ENCODE data around the gene PRCC. TPM values are rescaled to one million over a fixed set of nuclear protein-coding genes. Genes with fewer than 3 reads are reported as not detected.

Gene PRCC, protein sequence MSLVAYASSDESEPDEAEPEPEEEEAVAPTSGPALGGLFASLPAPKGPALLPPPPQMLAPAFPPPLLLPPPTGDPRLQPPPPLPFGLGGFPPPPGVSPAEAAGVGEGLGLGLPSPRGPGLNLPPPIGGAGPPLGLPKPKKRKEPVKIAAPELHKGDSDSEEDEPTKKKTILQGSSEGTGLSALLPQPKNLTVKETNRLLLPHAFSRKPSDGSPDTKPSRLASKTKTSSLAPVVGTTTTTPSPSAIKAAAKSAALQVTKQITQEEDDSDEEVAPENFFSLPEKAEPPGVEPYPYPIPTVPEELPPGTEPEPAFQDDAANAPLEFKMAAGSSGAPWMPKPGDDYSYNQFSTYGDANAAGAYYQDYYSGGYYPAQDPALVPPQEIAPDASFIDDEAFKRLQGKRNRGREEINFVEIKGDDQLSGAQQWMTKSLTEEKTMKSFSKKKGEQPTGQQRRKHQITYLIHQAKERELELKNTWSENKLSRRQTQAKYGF
- total RNA-seq (2014; rRNA removed; shearing (Covaris generic)): 45.4 and 51.1 TPM in 2 replicates

GRCh38 chr1:156767101-156767878 is at the start of gene PRCC:
TSS of gene PRCC (plus strand) at chr1:156767535. CDS start at chr1:156767772, 237 bp downstream.
- peak; percentile 100 for DNase-seq (ENCODE audit: low spot score)
- in situ Hi-C loops (cut with HindIII; ENCODE audit: low sequenced_read_pairs): no loop called here

- in situ Hi-C loops (cut with HindIII; ENCODE audit: low sequenced_read_pairs): no loop called here
- no peak for DNase-seq (ENCODE audit: low spot score)
Observed at GRCh38 chr1:156721131-156721530, 46.2 kb upstream of the PRCC start.

GRCh38 chr1:156721535-156721934 is 45.8 kb upstream of the PRCC start:
- no peak for DNase-seq (ENCODE audit: low spot score)
- in situ Hi-C loops (cut with HindIII; ENCODE audit: low sequenced_read_pairs): no loop called here

- in situ Hi-C loops (cut with HindIII; ENCODE audit: low sequenced_read_pairs): no loop called here
Observed at GRCh38 chr1:156725683-156726280, 41.6 kb upstream of the PRCC start.

DNA sequence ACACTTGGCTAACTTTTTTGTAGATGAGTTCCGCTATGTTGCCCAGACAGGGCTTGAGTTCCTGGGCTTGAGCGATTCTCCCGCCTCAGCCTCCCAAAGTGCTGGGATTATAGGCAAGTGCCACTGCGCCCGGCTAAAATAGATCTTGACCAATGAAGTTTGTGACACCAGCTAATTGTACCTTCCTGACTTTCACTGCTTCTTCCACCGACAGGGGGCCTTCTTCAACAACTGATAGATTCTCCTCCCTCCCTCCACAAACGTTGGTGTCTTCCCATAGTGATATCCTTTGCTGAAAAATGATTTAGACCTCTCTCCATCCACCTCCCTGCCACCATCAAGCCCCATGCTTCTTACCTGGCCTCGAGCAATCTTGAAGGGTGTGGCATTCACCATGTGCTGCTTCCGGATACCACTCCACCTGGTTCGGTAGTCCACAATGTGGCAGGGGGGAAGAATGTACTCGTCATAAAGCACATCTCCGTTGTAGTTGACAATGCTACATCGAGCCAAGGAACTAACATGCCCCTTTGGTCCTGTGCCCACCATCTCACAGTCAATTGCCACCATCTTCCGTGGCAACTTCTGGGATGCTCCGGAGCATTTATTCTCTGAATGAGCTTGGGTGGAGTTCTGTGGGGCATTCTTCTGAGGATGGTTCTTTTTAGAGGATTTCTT is 40.6 kb upstream of the PRCC start:
- in situ Hi-C loops (cut with HindIII; ENCODE audit: low sequenced_read_pairs): no loop called here
- peak; percentile 51 for DNase-seq (ENCODE audit: low spot score)

More at GRCh38 chr1:156725683-156726280, 41.6 kb upstream of the PRCC start:
- peak; percentile 95 for DNase-seq (ENCODE audit: low spot score)

GRCh38 chr1:156727492-156727891 is 39.8 kb upstream of the PRCC start:
- in situ Hi-C loops (cut with HindIII; ENCODE audit: low sequenced_read_pairs): no loop called here
- DNase-seq (ENCODE audit: low spot score): no peak

- DNase-seq (ENCODE audit: low spot score): peak; percentile 83
- in situ Hi-C loops (cut with HindIII; ENCODE audit: low sequenced_read_pairs): no loop called here
Observed at GRCh38 chr1:156727926-156728598, 39.3 kb upstream of the PRCC start, which contains the start of gene METTL25B. TSS of gene METTL25B (plus strand) at chr1:156728469. CDS start at chr1:156729105, 636 bp downstream.

GRCh38 chr1:156728599-156729462 is 38.5 kb upstream of the PRCC start, which contains the start of gene ISG20L2:
TSS of gene ISG20L2 (minus strand) at chr1:156728766. CDS start at chr1:156727652, 1,114 bp downstream.
- DNase-seq (ENCODE audit: low spot score): peak; percentile 99
- in situ Hi-C loops (cut with HindIII; ENCODE audit: low sequenced_read_pairs): no loop called here

- in situ Hi-C loops (cut with HindIII; ENCODE audit: low sequenced_read_pairs): no loop called here
- DNase-seq (ENCODE audit: low spot score): no peak
Observed at GRCh38 chr1:156733989-156734584, 33.2 kb upstream of the PRCC start.

DNA sequence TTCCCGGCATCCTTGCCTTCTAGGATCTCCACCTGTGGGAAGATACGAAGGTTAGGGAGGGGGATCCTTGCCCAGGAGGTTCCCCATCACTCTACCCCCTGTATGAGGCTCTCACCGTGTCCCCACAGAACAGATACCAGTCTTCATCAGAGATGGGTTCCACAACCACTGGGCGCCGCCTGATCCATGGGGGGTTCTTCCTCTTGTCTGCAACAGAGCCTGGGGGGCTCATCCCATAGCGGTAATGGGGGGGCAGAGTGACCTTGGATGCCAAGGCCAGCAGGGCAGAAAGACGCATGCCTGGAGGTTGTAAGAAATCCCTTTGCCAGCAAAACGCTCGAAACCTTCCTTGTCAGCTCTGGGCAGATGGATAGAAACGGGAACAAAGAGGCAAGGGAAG is 28.9 kb upstream of the PRCC start:
- in situ Hi-C loops (cut with HindIII; ENCODE audit: low sequenced_read_pairs): no loop called here
- no peak for DNase-seq (ENCODE audit: low spot score)

GRCh38 chr1:156738916-156739315 is 28.4 kb upstream of the PRCC start:
- no peak for DNase-seq (ENCODE audit: low spot score)
- in situ Hi-C loops (cut with HindIII; ENCODE audit: low sequenced_read_pairs): no loop called here

DNA sequence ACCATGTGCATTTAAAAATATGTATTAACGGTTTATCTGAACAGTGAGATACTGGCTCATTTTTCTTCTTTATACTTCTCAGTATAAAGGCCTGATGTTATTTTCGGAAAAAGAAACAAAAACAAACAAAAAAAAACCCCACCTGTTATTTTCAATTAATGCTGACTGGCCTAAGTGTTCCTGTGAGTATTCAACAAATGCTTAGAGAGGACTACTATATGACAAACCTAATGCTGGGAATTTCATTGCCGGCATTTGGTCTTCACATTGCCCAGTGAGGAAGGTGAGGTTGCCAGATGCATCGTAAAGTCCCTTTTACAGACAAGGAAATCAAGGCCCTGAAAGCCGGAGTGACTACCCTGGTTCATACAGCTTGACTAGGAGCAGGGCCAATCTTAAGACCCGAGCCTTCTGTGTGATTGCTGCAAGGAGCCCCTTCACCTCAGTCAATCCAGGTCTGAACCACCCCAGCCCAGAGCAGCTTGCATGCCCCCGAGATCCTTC is 27.0 kb upstream of the PRCC start:
- DNase-seq (ENCODE audit: low spot score): no peak
- in situ Hi-C loops (cut with HindIII; ENCODE audit: low sequenced_read_pairs): no loop called here

- peak; percentile 100 for DNase-seq (ENCODE audit: low spot score)
- in situ Hi-C loops (cut with HindIII; ENCODE audit: low sequenced_read_pairs): no loop called here
Observed at GRCh38 chr1:156740741-156741480, 26.4 kb upstream of the PRCC start, which contains the start of gene MRPL24. TSS of gene MRPL24 (minus strand) at chr1:156741088. CDS start at chr1:156738704, 2,384 bp downstream.

DNA sequence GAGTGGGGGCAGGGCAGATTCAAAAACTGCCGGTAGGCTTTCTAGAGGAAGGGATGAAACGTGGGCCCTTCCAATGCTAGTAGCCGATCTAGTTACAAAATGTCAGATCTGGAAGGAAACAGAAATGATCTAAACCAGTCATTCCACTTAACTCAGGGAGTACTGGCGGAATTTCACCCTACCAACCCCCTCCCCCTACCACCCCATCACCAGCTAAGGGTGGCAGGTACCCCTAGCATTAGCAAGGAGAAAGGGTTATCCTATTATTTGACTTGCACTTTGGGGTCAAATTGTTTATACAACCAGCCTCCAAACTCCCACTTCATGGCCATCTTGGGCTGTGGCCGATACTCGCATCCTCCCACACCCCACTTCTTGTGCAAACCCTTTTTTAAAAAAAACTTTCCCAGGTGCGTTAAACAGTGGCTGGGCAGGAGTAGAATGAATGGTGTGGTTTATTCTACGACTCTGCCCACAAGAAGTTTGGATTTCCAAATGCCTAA is 25.8 kb upstream of the PRCC start:
- DNase-seq (ENCODE audit: low spot score): no peak

DNA sequence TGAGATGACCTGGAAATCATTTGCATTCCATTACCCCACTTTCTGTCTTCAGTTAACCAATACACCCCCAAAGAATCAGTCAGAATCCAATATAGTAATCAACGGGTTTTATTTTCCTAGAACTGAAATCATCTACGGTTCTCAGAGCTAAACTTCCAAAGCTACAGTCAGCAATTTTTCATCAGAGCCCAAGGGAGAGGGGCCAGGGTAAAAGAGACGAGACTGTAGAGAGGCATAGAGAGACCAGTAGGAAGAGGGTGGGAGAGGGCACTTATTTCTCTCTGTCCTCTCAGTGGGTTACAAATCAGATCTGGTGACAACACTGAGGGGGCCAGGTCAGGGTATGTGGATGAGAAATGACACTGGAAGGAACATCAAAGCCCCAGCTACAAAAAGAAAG is 25.3 kb upstream of the PRCC start:
- no peak for DNase-seq (ENCODE audit: low spot score)
- in situ Hi-C loops (cut with HindIII; ENCODE audit: low sequenced_read_pairs): no loop called here

More for the DNA sequence above, 25.8 kb upstream of the PRCC start:
- in situ Hi-C loops (cut with HindIII; ENCODE audit: low sequenced_read_pairs): no loop called here

- in situ Hi-C loops (cut with HindIII; ENCODE audit: low sequenced_read_pairs): no loop called here
- DNase-seq (ENCODE audit: low spot score): no peak
Observed at GRCh38 chr1:156742801-156743200, 24.5 kb upstream of the PRCC start.

All from G401 (cell line).